Mesenchymal stem cell (in vitro differentiated cells and primary cell): ENCODE measurements around the gene NFS1.
"Not testable (repeated sequence)": the region's sequence is repeated elsewhere in the genome, so short reads cannot be mapped to it uniquely, and the experiment has no call there.

Source experiments
- DNase-seq: peaks from one replicate; pipeline ENCODE4 v3.0.0-alpha.2; 2013
- H2AFZ ChIP-seq: one replicate; pipeline ENCODE4 v1.6.1; 2013; ENCODE audit warnings: low read depth, mild to moderate bottlenecking, control low read depth, inconsistent platforms, low read length, moderate library complexity
- H2AK5ac ChIP-seq: 2 replicates; pipeline ENCODE4 v1.6.1; 2013; ENCODE audit warnings: low read length, moderate library complexity, mild to moderate bottlenecking, inconsistent platforms; ENCODE audit not compliant: severe bottlenecking
- H2BK120ac ChIP-seq: one replicate; pipeline ENCODE4 v1.6.1; 2013; ENCODE audit warnings: low read depth, mild to moderate bottlenecking, inconsistent platforms, low read length, moderate library complexity
- H2BK12ac ChIP-seq, 2 experiments: one replicate each; pipeline ENCODE4 v1.6.1; 2013; ENCODE audit warnings: inconsistent platforms in 2 of 2, low read length in 2 of 2, mild to moderate bottlenecking in 2 of 2, moderate library complexity in 2 of 2, control low read depth in 1 of 2
- H2BK15ac ChIP-seq: one replicate; pipeline ENCODE4 v1.6.1; 2013; ENCODE audit warnings: mild to moderate bottlenecking, low read depth, inconsistent platforms; ENCODE audit not compliant: poor library complexity, severe bottlenecking
- H2BK5ac ChIP-seq: 2 replicates; pipeline ENCODE4 v1.6.1; 2013; ENCODE audit warnings: low read depth, mild to moderate bottlenecking, low read length, control low read depth, inconsistent platforms; ENCODE audit not compliant: poor library complexity, severe bottlenecking
- H3K14ac ChIP-seq, 2 experiments: one replicate each; pipeline ENCODE4 v1.6.1; 2013; ENCODE audit warnings: inconsistent platforms in 2 of 2, low read length in 2 of 2, control low read depth in 1 of 2, mild to moderate bottlenecking in 1 of 2, moderate library complexity in 1 of 2
- H3K18ac ChIP-seq, 2 experiments: one replicate each; pipeline ENCODE4 v1.6.1; 2013; ENCODE audit warnings: inconsistent platforms in 2 of 2, low read length in 2 of 2, control low read depth in 1 of 2, low read depth in 1 of 2, mild to moderate bottlenecking in 1 of 2
- H3K23ac ChIP-seq, 2 experiments: one replicate each; pipeline ENCODE4 v1.6.1; 2013; ENCODE audit warnings: inconsistent platforms in 2 of 2, low read length in 2 of 2, mild to moderate bottlenecking in 2 of 2, moderate library complexity in 2 of 2, control low read depth in 1 of 2
- H3K27ac ChIP-seq: 2 replicates; pipeline ENCODE4 v1.5.1; 2013; ENCODE audit warnings: mild to moderate bottlenecking, moderate library complexity, low read length, control low read depth, inconsistent platforms; ENCODE audit not compliant: poor library complexity, severe bottlenecking
- H3K27me3 ChIP-seq, 2 experiments: 2 replicates each; pipeline versions ENCODE4 v1.6.1 to v1.7.0; 2013; ENCODE audit warnings: low read length in 2 of 2, mild to moderate bottlenecking in 2 of 2, moderate library complexity in 2 of 2, control low read depth in 1 of 2, inconsistent platforms in 1 of 2; ENCODE audit not compliant: control insufficient read depth in 1 of 2, insufficient read depth in 1 of 2
- H3K36me3 ChIP-seq, 2 experiments: 2 replicates each; pipeline versions ENCODE4 v1.6.1 to v1.7.0; 2013; ENCODE audit warnings: low read length in 2 of 2, control low read depth in 1 of 2, inconsistent platforms in 1 of 2, low read depth in 1 of 2, mild to moderate bottlenecking in 1 of 2; ENCODE audit not compliant: insufficient read depth in 2 of 2, control insufficient read depth in 1 of 2
- H3K4ac ChIP-seq, 2 experiments: one replicate each; pipeline ENCODE4 v1.6.1; 2013; ENCODE audit warnings: inconsistent platforms in 2 of 2, low read length in 2 of 2, mild to moderate bottlenecking in 2 of 2, moderate library complexity in 2 of 2, control low read depth in 1 of 2, low read depth in 1 of 2
- H3K4me1 ChIP-seq: 2 replicates; pipeline ENCODE4 v1.6.1; 2013; ENCODE audit warnings: low read depth, low read length, control low read depth; ENCODE audit not compliant: control insufficient read depth, insufficient read depth
- H3K4me2 ChIP-seq: 2 replicates; pipeline ENCODE4 v1.6.1; 2013; ENCODE audit warnings: low read length, mild to moderate bottlenecking, inconsistent platforms; ENCODE audit not compliant: poor library complexity, severe bottlenecking
- H3K4me3 ChIP-seq, 2 experiments: 2 replicates each; pipeline versions ENCODE4 v1.5.1 to v1.7.0; 2013; ENCODE audit warnings: low read length in 2 of 2, mild to moderate bottlenecking in 2 of 2, control low read depth in 1 of 2, low read depth in 1 of 2; ENCODE audit not compliant: insufficient read depth in 1 of 2
- H3K79me1 ChIP-seq: replicated peaks from 2 replicates; pipeline ENCODE4 v1.6.1; 2013; ENCODE audit warnings: mild to moderate bottlenecking, control low read depth, low read length, inconsistent platforms; ENCODE audit not compliant: poor library complexity, severe bottlenecking
- H3K9ac ChIP-seq: 2 replicates; pipeline ENCODE4 v1.7.0; 2013; ENCODE audit warnings: mild to moderate bottlenecking, low read length, moderate library complexity
- H3K9me3 ChIP-seq: 2 replicates; pipeline ENCODE4 v1.7.0; 2013; ENCODE audit warnings: mild to moderate bottlenecking, low read length; ENCODE audit not compliant: control insufficient read depth
- H4K8ac ChIP-seq: one replicate; pipeline ENCODE4 v1.6.1; 2013; ENCODE audit warnings: inconsistent platforms, mild to moderate bottlenecking, low read length, moderate library complexity
- H4K91ac ChIP-seq: one replicate; pipeline ENCODE4 v1.6.1; 2013; ENCODE audit warnings: mild to moderate bottlenecking, low read length, inconsistent platforms
- WGBS: methylation state at CpG from one replicate; pipeline ENCODE4 v1.1.7; 2013; ENCODE audit warnings: mixed read lengths; 5-methylcytosine and 5-hydroxymethylcytosine counted together

Gene NFS1

DNA sequence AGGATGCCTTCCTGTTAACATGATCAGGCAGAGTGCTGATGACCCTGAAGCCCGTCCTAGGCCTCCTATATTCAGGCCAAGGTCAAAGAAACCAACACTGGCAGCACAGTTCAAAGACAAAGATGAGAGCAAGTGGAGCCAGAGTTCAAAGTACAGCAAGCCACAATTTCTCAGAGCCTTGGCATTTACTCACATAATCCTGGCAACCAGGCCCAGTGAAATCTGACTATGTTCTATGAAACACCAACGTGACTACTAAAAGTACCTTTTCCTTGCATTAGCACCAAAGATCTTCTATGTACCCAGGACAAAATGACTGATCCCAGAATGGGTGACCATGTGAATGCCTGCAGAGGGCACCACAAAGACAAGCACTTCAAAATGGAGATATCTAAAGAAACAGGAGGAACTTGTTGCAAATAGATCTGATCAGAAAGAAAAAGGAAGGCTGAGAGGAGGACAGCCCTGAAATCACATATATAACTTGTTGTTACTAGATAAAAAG, 3.9 kb downstream of the NFS1 start:
- Histone ChIP-seq H3K4me2 (no peak overlapping the region), H2BK5ac (no peak overlapping the region), H3K4me1 (peaks cover 9% of the 10 kb centered on the region), H3K23ac (no peak overlapping the region), H4K8ac (no peak overlapping the region), H2BK12ac (no peak overlapping the region), H3K4ac (no peak overlapping the region), H2AK5ac (no peak overlapping the region), H3K18ac (no peak overlapping the region), H3K27ac (no peak overlapping the region), H3K27me3 (no peaks in the 10 kb centered on the region), H3K36me3 (peaks cover 23 to 36% of the 10 kb centered on the region in 2 experiments), H3K14ac (no peak overlapping the region), H2BK15ac (no peak overlapping the region), H3K4me3 (no peak overlapping the region), H3K9me3 (no peaks in the 10 kb centered on the region), H3K79me1 (peaks cover 24% of the 10 kb centered on the region), H2AFZ (no peak overlapping the region), H3K9ac (no peak overlapping the region), H4K91ac (no peak overlapping the region), H2BK120ac (no peak overlapping the region)
- WGBS = 74% methylated on average over 2 of the region's 2 CpGs
- DNase-seq = no peak

GRCh38 chr20:35690265-35690664, 8.9 kb downstream of the NFS1 start:
- Histone ChIP-seq H3K18ac (no peak overlapping the region), H3K27me3 (no peaks in the 10 kb centered on the region), H4K8ac (no peak overlapping the region), H3K9me3 (no peaks in the 10 kb centered on the region), H3K36me3 (peaks cover 50 to 58% of the 10 kb centered on the region in 2 experiments), H2BK12ac (no peak overlapping the region), H3K4me2 (no peak overlapping the region), H3K4me3 (no peak overlapping the region), H4K91ac (no peak overlapping the region), H2AFZ (no peak overlapping the region), H2BK5ac (no peak overlapping the region), H3K27ac (no peak overlapping the region), H3K79me1 (peaks cover 8% of the 10 kb centered on the region), H3K23ac (no peak overlapping the region), H2BK15ac (no peak overlapping the region), H3K9ac (no peak overlapping the region), H3K4ac (no peak overlapping the region), H3K4me1 (no peaks in the 10 kb centered on the region), H2AK5ac (no peak overlapping the region), H2BK120ac (no peak overlapping the region), H3K14ac (no peak overlapping the region)
- WGBS = 100% methylated on average over 4 of the region's 4 CpGs
- DNase-seq = no peak

DNA sequence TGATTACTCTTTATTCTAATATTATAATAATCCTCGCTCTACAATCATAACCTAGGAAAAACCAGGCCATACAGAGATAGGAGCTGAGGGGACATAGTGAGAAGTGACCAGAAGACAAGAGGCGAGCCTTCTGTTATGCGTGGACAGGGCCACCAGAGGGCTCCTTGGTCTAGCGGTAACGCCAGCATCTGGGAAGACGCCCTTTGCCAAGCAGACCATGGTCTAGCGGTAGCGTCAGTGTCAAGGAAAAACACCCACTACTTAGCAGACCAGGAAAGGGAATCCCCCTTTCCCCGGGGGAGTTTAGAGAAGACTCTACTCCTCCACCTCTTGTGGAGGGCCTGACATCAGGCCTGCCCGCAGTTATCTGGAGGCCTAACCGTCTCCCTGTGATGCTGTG, 12.3 kb downstream of the NFS1 start:
- not testable (repeated sequence) for H2AK5ac ChIP-seq, H3K79me1 ChIP-seq, H3K27me3 ChIP-seq, H3K27ac ChIP-seq, H3K14ac ChIP-seq, H3K4me3 ChIP-seq, H2BK12ac ChIP-seq, H4K8ac ChIP-seq, H3K4ac ChIP-seq, H2BK15ac ChIP-seq, H2BK5ac ChIP-seq, H3K23ac ChIP-seq, H2BK120ac ChIP-seq, H3K4me2 ChIP-seq, H3K9ac ChIP-seq, H3K9me3 ChIP-seq, H3K18ac ChIP-seq, H3K4me1 ChIP-seq, H2AFZ ChIP-seq, DNase-seq, H4K91ac ChIP-seq
- 89% methylated on average over 11 of the region's 11 CpGs for WGBS
- H3K36me3 ChIP-seq = peaks cover 38 to 45% of the 10 kb centered on the region in 2 experiments

DNA sequence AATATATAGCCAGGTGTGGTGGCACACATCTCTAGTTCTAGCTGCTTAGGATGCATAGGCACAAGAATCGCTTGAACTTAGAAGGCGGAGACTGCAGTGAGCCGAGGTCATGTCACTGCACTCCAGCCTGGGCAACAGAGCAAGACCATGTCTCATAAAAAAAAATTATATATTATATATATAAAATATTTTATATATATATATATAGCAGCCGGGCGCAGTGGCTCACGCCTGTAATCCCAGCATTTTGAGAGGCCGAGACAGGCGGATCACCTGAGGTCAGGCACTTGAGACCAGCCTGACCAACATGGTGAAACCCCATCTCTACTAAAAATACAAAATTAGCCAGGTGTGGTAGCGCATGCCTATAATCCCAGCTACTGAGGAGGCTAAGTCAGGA, 13.8 kb downstream of the NFS1 start:
- not testable (repeated sequence) for H3K27ac ChIP-seq, H3K4me2 ChIP-seq, H3K9ac ChIP-seq, H4K8ac ChIP-seq, H2BK120ac ChIP-seq, H2BK12ac ChIP-seq, H3K27me3 ChIP-seq, H3K14ac ChIP-seq, H3K9me3 ChIP-seq, H3K18ac ChIP-seq, H3K23ac ChIP-seq, H2AFZ ChIP-seq, H2BK5ac ChIP-seq, H2AK5ac ChIP-seq, DNase-seq, H3K4me3 ChIP-seq, H3K4me1 ChIP-seq, H3K79me1 ChIP-seq, H4K91ac ChIP-seq, H2BK15ac ChIP-seq, H3K4ac ChIP-seq
- WGBS = 95% methylated on average over 9 of the region's 9 CpGs
- H3K36me3 ChIP-seq = peaks cover 32 to 50% of the 10 kb centered on the region in 2 experiments
